NCI-H1436 (cell line): ENCODE measurements around the gene CDC42BPA.
A peak's percentile ranks its signal among the peaks of the same experiment; 100 is the strongest.

Experiments used
- DNase-seq: peaks from one replicate; lab custom pipeline; 2025; lab: John Stamatoyannopoulos, UW

Gene CDC42BPA

GRCh38 chr1:227335242-227336020, 17.1 kb upstream of the CDC42BPA start:
- DNase-seq: no peak

DNA sequence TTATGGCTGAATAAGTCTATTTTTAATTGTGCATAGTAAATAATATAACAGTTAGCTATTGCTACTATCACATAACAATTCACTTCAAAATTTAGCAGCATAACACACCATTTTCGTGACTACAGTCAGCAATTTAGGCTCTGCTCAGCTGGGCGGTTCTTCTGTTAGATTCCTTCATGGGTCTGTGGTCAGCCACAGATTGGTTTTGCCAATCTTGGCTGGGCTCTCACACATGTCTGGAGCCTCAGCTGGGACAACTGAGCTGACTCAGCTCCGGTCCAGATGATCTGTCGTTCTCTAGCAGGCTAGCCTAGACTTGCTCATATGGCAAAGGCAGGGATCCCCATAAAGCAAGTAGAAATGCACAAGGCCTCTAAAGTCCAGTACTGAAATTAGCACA, 15.1 kb upstream of the CDC42BPA start:
- DNase-seq: no peak

DNA sequence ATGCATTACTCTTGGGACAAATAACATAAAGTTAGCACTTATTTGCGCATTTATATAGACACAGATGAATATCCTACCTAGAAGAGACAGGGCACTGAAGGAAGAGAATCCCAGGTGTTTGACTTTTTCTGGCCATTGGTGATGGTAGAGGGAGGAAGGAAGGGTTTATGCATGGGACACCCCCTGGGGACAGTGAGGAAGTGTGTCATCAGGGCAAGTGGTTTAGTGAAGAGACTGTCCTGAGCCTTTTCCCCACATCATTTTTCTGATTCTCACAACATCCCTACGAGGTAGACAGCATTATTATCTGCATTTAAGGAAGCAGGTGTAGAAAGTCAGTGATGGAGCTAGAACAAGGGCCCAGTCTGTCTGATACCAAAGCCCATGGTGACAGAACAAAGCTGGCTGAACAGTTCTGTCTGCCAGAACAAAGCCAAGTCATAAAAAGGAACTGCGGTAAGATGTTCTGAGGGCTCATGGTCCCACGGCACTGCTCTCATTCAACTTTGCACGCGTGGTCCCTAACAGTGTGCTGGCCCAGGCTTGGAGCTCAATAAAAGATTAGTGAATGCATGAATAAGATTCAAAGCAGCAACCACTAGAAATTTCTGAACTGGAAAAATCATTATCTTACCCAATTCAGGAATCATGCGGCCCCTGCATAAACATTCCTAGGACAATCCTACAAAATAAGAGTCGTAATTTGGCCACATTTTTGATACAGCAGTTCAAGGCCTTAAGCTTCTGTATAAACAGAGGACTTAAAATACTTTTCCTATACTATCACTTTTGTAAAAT, 12.2 kb upstream of the CDC42BPA start:
- DNase-seq: no peak

DNA sequence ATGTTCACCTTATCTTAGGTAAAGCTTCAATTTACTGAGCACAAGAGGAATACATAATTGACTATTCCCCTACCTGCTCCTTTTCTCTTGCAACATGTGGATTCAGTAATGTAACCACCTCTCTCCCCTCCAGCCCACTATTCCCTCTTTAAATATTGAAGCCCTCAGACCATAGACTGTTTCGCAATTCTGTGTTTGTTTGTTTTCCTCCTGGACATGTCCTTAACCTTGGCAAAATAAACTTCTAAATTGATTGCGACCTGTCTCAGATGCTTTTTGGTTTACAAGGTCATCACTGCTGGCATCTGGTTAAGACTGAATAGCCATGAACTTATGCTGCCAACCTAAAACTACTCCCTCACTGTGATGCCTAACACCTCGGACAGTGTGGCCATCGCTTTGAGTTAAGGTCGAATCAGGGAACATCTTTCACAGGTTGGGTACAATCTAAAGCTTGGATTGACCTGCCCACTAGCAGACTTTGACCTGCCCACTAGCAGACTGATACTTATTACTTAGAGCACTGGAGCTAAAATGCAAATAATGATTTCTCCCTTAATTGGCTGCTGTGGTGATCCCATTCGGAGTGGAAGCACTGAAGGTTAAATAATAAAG, 10.2 kb upstream of the CDC42BPA start:
- DNase-seq: no peak

GRCh38 chr1:227325156-227325555, 6.9 kb upstream of the CDC42BPA start:
- DNase-seq: no peak

- no peak for DNase-seq
Measured at GRCh38 chr1:227323967-227324268, 5.6 kb upstream of the CDC42BPA start.

- DNase-seq: no peak
Measured at GRCh38 chr1:227323171-227323966, 5.1 kb upstream of the CDC42BPA start.

DNA sequence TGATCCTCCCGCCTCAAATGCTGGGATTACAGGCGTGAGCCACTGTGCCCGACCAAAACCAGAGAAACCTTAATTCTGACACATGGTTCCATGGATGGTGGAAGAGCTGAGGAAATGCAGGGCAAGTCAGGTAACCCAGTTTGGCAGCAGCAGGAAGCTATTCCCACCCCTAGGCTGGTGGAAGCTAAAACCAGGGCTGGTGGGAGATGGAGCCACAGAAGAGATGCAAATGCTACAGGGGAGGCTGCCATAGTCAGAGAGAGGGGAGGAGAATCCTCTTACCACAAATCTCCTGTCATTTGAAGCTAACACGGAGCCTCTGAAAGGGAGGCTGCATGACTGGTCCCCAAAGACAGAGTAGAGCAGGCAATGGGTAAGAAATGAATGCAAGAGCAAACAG, 4.1 kb upstream of the CDC42BPA start:
- DNase-seq: no peak

DNA sequence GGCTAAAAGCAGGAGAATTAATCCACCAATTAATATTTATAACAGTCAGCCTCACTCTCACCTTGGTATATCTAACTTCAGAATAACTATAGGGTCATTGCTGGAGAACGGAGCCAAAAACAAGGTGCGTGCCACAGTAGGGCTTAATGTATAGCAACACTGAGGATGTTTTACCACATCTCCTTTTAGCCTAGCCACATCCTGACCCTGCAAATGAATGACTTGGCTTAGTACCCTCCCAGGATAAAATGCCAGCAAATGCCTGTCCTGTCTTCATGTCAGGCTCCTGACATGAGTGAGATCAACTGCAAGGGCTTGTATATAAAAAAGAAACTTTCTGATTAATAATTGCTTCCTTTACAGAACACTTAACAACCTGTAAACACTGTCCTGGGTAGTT, 2.7 kb upstream of the CDC42BPA start:
- no peak for DNase-seq

DNA sequence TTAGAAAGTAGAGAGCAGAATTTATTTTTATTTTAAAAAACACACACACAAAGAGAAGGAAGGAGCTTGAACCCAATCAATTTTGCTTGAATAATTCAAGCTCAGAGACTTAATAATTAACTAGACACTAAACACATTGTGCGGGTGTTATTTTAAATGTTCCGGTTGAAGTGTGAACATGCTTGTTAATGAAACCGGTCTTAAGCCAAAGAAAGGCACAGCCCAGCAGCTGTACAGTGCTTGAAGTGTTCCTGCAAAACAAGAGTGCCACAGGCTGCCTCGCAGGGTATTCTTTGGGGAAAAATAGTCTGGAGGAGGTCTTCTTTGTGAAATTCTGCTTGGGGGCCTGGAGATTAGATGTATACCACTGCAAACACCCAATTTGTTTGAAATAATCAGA, 2.2 kb upstream of the CDC42BPA start:
- no peak for DNase-seq

- DNase-seq: no peak
Measured at GRCh38 chr1:227318853-227319607, 738 bp upstream of the CDC42BPA start.

DNA sequence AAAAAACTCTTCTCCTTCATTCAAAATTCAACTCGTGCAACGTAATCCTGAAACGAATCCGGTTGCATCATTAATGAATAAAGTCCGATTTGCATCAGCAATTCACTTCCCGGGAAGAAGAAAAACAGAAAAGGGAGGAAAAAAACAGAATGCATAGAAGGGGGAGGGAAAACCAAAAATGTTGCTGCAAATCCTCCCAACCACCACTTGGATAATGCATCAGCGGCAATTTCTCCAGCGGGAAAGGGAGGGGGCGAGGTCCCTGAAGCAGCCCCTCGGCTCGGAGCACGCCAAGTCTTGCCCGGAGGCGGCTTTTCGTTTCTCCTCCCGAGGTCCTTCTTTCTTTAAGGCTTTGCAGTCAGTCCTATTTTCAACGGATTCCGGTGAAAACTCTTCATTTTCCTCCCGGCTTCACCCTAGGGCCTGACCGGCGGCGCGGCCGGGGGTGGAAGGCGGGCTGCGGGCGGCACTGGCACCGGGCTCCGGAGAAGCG, 723 bp downstream of the CDC42BPA start:
- peak; percentile 50 for DNase-seq

DNA sequence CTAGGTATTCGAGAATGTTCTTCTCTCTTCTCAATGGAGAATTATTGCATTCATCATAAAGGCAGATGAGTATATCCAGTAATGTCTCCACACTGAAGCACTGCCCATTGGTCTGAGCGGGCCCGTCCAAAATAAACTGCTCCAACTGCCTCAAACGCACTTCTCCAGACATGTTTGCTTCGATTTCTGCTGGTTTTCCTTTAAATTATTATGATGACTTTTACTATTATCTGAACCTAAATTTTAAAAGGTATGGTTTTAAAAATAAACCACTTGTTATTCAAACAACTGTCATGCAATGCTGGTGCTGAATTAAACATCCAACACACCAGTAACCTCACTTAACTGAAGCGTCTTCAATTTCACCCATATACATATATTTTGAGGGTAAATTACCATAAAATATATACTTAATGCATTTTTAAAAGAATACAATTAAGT, 1.3 kb downstream of the CDC42BPA start:
- no peak for DNase-seq

DNA sequence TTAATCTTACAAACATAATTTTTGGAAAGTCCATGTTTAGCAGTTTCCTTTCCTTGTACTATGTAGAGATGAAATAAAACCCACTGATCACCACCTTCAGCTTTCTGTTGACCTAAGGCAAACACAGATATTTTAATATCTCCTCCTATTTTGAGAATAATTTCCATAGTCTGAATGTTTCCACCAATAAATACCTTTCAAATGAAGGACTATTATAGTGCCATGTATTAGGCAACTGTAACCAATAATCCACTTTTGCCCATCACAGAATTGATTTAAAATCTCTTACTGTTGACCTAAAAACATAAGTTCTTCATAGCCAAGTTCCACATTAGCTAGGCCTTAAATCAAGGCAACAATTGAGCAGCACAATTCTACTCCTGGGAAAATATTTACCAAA, 1.8 kb downstream of the CDC42BPA start:
- no peak for DNase-seq

GRCh38 chr1:227315629-227316346, 2.5 kb downstream of the CDC42BPA start:
- DNase-seq: no peak

DNA sequence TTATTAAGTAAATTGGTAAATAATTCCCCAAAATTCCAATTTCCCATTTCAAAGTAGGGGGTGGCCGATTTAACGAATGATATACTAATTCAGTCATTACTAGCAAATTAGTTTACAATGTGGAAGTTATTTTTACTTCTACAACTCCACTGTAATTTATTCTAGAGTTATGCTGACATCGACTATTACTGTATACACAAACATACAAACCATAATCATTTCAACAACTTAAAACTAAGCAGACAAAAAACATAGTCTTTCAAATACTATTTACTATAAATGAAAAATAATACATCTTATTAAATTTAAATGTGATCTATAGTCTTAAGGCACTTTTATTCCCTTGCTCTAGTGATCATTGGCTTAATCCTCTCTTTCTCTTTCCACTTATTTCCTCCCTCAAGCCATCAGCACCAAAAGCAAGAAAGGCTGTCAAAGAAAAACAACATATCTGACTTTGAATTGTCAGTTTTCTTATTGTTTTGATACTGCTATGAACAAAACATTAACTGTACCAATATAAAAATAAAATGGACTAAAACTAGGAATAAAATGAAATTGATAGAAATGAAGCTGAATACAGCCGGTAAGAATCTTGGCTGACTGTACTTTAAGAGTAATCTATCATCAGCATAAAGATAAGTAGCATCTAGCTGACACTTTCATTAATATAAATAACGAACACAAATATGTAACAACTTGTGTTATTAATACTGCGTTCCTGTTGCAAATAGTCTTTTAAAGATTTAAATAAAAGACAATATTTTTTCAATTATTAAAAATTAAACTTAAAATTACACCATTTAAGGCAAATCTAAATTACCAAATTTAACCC, 4.1 kb downstream of the CDC42BPA start:
- DNase-seq: no peak

DNA sequence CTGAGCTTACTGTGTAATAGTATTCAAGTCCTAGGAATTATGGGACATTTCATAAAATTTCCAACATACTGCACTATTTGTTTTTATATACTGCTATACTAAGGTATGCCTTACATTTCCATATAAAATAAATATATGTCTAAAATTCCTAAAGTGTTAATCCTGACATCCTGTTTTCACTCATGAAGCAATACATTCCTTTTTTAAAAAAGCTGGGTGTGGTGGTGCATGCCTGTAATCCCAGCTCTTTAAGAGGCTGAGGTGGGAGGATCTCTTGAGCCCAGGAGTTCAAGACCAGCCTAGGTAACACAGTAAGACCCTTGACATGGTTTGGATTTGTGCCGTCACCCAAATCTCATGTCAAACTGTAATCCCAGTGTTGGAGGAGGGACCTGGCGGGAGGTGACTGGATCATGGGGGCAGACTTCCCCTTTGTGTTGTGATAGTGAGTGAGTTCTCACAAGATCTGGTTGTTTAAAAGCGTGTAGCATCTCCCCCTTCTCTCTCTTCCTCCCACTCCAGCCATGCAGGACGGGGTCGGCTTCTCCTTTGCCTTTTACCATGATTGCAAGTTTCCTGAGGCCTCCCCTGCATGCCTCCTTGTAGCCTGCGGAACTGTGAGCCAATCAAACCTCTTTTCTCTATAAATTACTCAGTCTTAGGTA, 5.8 kb downstream of the CDC42BPA start:
- DNase-seq: no peak

- DNase-seq: no peak
Measured at GRCh38 chr1:227311389-227312001, 6.8 kb downstream of the CDC42BPA start.
